Kidney (tissue), 14 donors: ENCODE measurements around the gene TOGARAM2. TPM values are rescaled to one million over a fixed set of nuclear protein-coding genes. Genes with fewer than 3 reads are reported as not detected.

Source experiments
- DNase-seq, 5 donors: peaks; one replicate each; pipeline ENCODE4 v3.0.0-alpha.2; 2013 to 2020
- FAIRE-seq: peaks from 2 replicates; lab custom pipeline; 2012; peaks lifted over from hg19 to GRCh38; lab: Jason Lieb, UNC
- H3K27ac ChIP-seq, 2 donors: one replicate each; pipeline ENCODE4 v1.7.0; 2013; ENCODE audit warnings: low read depth in 2 of 2, low read length in 2 of 2, inconsistent platforms in 1 of 2
- H3K27me3 ChIP-seq: one replicate; pipeline ENCODE4 v1.7.1; 2013; ENCODE audit warnings: low read length, inconsistent platforms; ENCODE audit not compliant: control insufficient read depth, insufficient read depth
- H3K36me3 ChIP-seq, 3 donors: one replicate each; pipeline versions ENCODE4 v1.7.0 to v1.7.1; 2013; ENCODE audit warnings: low read length in 3 of 3, control low read depth in 1 of 3, inconsistent platforms in 1 of 3; ENCODE audit not compliant: insufficient read depth in 3 of 3, control insufficient read depth in 2 of 3
- H3K4me1 ChIP-seq, 3 donors: one replicate each; pipeline versions ENCODE4 v1.7.0 to v1.7.1; 2013; ENCODE audit warnings: low read length in 3 of 3, inconsistent platforms in 1 of 3, low read depth in 1 of 3; ENCODE audit not compliant: control insufficient read depth in 2 of 3, insufficient read depth in 2 of 3
- H3K4me3 ChIP-seq, 3 donors: one replicate each; pipeline versions ENCODE4 v1.7.0 to v1.8.1; 2013; ENCODE audit warnings: low read length in 3 of 3, control low read depth in 1 of 3, inconsistent platforms in 1 of 3
- H3K9ac ChIP-seq, 3 donors: one replicate each; pipeline versions ENCODE4 v1.7.0 to v1.7.1; 2013; ENCODE audit warnings: low read length in 3 of 3, control low read depth in 1 of 3, inconsistent platforms in 1 of 3
- H3K9me3 ChIP-seq, 3 donors: one replicate each; pipeline versions ENCODE4 v1.7.0 to v1.7.1; 2013; ENCODE audit warnings: low read length in 3 of 3, control low read depth in 1 of 3, inconsistent platforms in 1 of 3; ENCODE audit not compliant: control insufficient read depth in 2 of 3, insufficient read depth in 1 of 3
- CTCF ChIP-seq: IDR thresholded peaks from 3 replicates; pipeline ENCODE4 v1.5.1; 2012; ENCODE audit warnings: mild to moderate bottlenecking, moderate library complexity, borderline replicate concordance; ENCODE audit not compliant: insufficient read depth; ENCODE audit errors: extremely low read depth
- intact Hi-C: fragments of 100-400 bp; cut with DNase I; formaldehyde crosslinking; loops from one replicate; pipeline ENCODE4 v1.11.1; 2022
- polyA plus RNA-seq: library from polyadenylated mRNA; stranded (reverse); fragments of 350-450 nt; fragmentation: Illumina TruSeq; extraction: RNeasy Lipid Tissue Mini Kit (QIAGEN cat#74804); gene quantifications from one replicate; pipeline ENCODE4 v1.2.3, GENCODE V29; 2014; ENCODE audit warnings: low read depth, low replicate concordance; ENCODE audit not compliant: insufficient read depth
- total RNA-seq: library from RNA; stranded (reverse); fragmentation: NEBNext Ultra II Directional; extraction: Animal tissue kit (Norgen Biotek cat#: 25700); gene quantifications from one replicate; pipeline ENCODE4 v1.2.1, GENCODE V29; 2021
- donor health status: control.
- donor health status: control.
- donor health status: control.
- donor health status: control.
- donor health status: control.
- donor health status: DM: yes; HTN: yes; CAD: no.
- donor health status: Normal renal cell carcinoma (clear cell type).

Gene TOGARAM2
- total and polyA plus RNA-seq, 2 donors from 2014 or later, result 0.60 to 1.4 TPM

DNA sequence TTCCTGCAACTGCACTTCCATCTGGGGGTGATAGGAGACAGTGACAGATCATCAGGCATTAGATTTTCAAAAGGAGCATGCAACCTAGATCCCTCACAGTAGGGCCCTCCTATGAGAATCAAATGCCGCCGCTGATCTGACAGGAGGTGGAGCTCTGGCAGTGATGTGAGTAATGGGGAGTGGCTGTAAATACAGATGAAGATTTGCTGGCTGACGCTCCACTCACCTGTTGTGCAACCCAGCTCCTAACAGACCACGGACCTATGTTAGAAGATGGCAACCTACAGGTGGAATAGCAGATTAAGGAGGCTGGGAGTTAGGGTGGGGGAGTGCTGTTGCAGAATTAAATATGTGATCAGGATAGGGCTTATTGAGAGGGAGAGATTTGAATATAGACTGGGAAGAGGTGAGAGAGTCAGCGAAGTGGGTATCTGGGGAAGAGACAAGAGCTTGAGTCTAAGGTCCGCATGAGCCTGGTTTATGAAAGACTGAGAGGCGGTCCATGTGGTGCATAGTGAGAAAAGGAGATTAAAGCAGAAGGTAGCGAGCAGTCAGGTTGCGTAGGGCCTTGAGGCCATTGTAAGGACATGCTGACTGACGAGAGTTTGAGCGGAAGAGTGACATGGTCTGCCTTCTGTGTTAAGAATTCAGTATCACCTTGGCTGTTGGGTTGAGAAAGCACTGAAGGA is 31.3 kb upstream of the TOGARAM2 start:
- TF ChIP-seq CTCF, result no peak
- no peaks in the 10 kb centered on the region for H3K4me1 ChIP-seq
- intact Hi-C loops, result no loop called here
- H3K27me3 ChIP-seq, result no peaks in the 10 kb centered on the region
- H3K27ac ChIP-seq, result no peak overlapping the region
- H3K9ac ChIP-seq, result no peak overlapping the region
- H3K4me3 ChIP-seq, result no peak overlapping the region
- no peak for DNase-seq
- FAIRE-seq, result no peak
- peaks cover 0 to 2% (median 0%) of the 10 kb centered on the region in 3 donors for H3K9me3 ChIP-seq
- peaks cover 3 to 15% (median 12%) of the 10 kb centered on the region in 3 donors for H3K36me3 ChIP-seq

- intact Hi-C loops, result no loop called here
- Histone ChIP-seq H3K9me3 (peaks cover 0 to 2% (median 0%) of the 10 kb centered on the region in 3 donors), H3K27ac (no peak overlapping the region), H3K4me3 (no peak overlapping the region), H3K9ac (no peak overlapping the region), H3K36me3 (peaks cover 3 to 11% (median 9%) of the 10 kb centered on the region in 3 donors), H3K4me1 (no peaks in the 10 kb centered on the region), H3K27me3 (no peaks in the 10 kb centered on the region)
- no peak for DNase-seq
- FAIRE-seq, result no peak
- TF ChIP-seq CTCF, result no peak
These were observed 30.0 kb upstream of the TOGARAM2 start for GRCh38 chr2:28950941-28951630.

DNA sequence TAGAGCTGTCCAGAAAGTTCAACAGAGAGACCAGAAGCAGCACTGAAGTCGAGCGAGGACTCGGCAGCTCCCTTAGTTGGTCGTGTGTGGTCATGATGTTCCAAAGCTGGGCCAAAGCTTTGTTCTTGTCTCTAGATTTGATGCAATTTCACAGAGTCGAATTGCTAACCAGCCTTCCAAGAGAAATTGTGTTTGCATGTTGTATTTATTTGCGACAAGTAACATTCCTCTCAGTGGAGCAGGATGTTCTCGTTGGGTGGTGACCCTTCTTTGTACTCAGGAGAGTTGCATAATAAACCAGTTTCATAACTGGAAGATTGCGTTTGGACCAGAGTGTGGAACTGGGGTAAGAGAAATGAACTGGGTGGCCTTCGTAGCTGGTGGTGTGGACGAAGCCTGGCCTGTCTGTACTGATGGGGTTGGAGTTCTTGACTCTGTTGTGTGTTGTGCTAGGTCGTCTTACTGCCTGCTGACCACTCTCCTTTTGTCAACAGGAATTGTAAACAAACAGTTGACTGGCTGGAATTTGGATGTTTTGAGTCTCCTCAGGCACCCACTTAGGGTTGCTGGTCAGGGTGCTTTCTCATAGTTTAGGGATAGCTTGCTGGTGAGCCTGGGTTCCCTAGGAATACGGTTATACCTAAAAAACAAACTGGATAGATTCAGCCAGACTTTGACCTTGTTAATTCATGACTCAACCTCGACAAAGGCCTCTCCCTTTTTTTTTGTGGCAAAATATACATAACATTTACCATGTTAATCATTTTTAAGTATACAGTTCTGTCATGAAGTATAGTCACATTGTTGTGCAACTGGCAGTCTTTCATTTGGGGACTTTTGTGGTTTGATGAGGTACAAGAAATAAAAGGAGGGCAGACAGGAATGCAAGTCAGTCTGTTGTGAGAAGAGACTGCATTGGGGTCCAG is 28.9 kb upstream of the TOGARAM2 start:
- Histone ChIP-seq H3K27ac (no peak overlapping the region), H3K27me3 (no peaks in the 10 kb centered on the region), H3K4me1 (no peaks in the 10 kb centered on the region), H3K9me3 (peaks cover 0 to 2% (median 0%) of the 10 kb centered on the region in 3 donors), H3K4me3 (no peak overlapping the region), H3K36me3 (peaks cover 3 to 7% (median 7%) of the 10 kb centered on the region in 3 donors), H3K9ac (no peak overlapping the region)
- TF ChIP-seq CTCF, result no peak
- DNase-seq (no peak), FAIRE-seq (no peak)
- intact Hi-C loops, result no loop called here
